Measurements from ENCODE around the gene AHRR. TPM values are rescaled to one million over a fixed set of nuclear protein-coding genes. Genes with fewer than 3 reads are reported as not detected.

Gene AHRR
- total RNA-seq, 1 donor from 2014 or later = 2.0 TPM

- Mint-ChIP-seq H3K4me3 (ENCODE audit: unreplicated experiment) (no peak overlapping the region), H3K4me1 (ENCODE audit: low read depth, unreplicated experiment) (no peaks in the 10 kb centered on the region), H3K27me3 (ENCODE audit: unreplicated experiment) (peaks cover 1% of the 10 kb centered on the region), H3K27ac (ENCODE audit: unreplicated experiment) (no peak overlapping the region), H3K36me3 (ENCODE audit: unreplicated experiment) (no peaks in the 10 kb centered on the region), H3K9me3 (ENCODE audit: unreplicated experiment) (peaks cover 3% of the 10 kb centered on the region)
- no peak for TF ChIP-seq CTCF (IDR thresholded peaks at IDR 0.05; ENCODE audit: partially characterized antibody, unreplicated experiment)
- DNase-seq = peak; percentile 6
Observed at GRCh38 chr5:466661-467310, 145.3 kb downstream of the AHRR start.

- no peak overlapping the region for H3K4me3 Mint-ChIP-seq (ENCODE audit: unreplicated experiment)
- TF ChIP-seq CTCF (IDR thresholded peaks at IDR 0.05; ENCODE audit: partially characterized antibody, unreplicated experiment) = no peak
- H3K36me3 Mint-ChIP-seq (ENCODE audit: unreplicated experiment) = no peaks in the 10 kb centered on the region
- peaks cover 4% of the 10 kb centered on the region for H3K9me3 Mint-ChIP-seq (ENCODE audit: unreplicated experiment)
- no peaks in the 10 kb centered on the region for H3K4me1 Mint-ChIP-seq (ENCODE audit: low read depth, unreplicated experiment)
- no peak for DNase-seq
- peaks cover 1% of the 10 kb centered on the region for H3K27me3 Mint-ChIP-seq (ENCODE audit: unreplicated experiment)
- H3K27ac Mint-ChIP-seq (ENCODE audit: unreplicated experiment) = no peak overlapping the region
Observed at GRCh38 chr5:468401-468800, 146.9 kb downstream of the AHRR start.

GRCh38 chr5:469752-470483, 148.4 kb downstream of the AHRR start:
- peaks cover 4% of the 10 kb centered on the region for H3K27me3 Mint-ChIP-seq (ENCODE audit: unreplicated experiment)
- H3K4me3 Mint-ChIP-seq (ENCODE audit: unreplicated experiment) = no peak overlapping the region
- H3K9me3 Mint-ChIP-seq (ENCODE audit: unreplicated experiment) = peaks cover 4% of the 10 kb centered on the region
- H3K4me1 Mint-ChIP-seq (ENCODE audit: low read depth, unreplicated experiment) = no peaks in the 10 kb centered on the region
- peak; percentile 17 for DNase-seq
- H3K27ac Mint-ChIP-seq (ENCODE audit: unreplicated experiment) = no peak overlapping the region
- no peak for TF ChIP-seq CTCF (IDR thresholded peaks at IDR 0.05; ENCODE audit: partially characterized antibody, unreplicated experiment)
- no peaks in the 10 kb centered on the region for H3K36me3 Mint-ChIP-seq (ENCODE audit: unreplicated experiment)

- H3K4me1 Mint-ChIP-seq (ENCODE audit: low read depth, unreplicated experiment) = no peaks in the 10 kb centered on the region
- peaks cover 9% of the 10 kb centered on the region for H3K27me3 Mint-ChIP-seq (ENCODE audit: unreplicated experiment)
- no peak overlapping the region for H3K27ac Mint-ChIP-seq (ENCODE audit: unreplicated experiment)
- H3K36me3 Mint-ChIP-seq (ENCODE audit: unreplicated experiment) = no peaks in the 10 kb centered on the region
- DNase-seq = peak; percentile 15
- peak overlapping the region; percentile 22 for H3K4me3 Mint-ChIP-seq (ENCODE audit: unreplicated experiment)
- TF ChIP-seq CTCF (IDR thresholded peaks at IDR 0.05; ENCODE audit: partially characterized antibody, unreplicated experiment) = no peak
- H3K9me3 Mint-ChIP-seq (ENCODE audit: unreplicated experiment) = peaks cover 4% of the 10 kb centered on the region
Observed at GRCh38 chr5:470961-471749, 149.6 kb downstream of the AHRR start.

All from glutamatergic neuron (in vitro differentiated cells).